Tibial nerve (tissue), 3 donors: Measurements from ENCODE around the gene CGNL1.

ENCODE experiments used
- CTCF ChIP-seq, 5 experiments: fragments of 200-600 bp in 3 of 5; fragments of 450-650 bp in 2 of 5; sonication (generic) in 3 of 5; IDR thresholded peaks; one replicate each; pipeline ENCODE4 v1.5.1; 2016 to 2019; ENCODE audit warnings: antibody characterized with exemption in 5 of 5, mild to moderate bottlenecking in 3 of 5, moderate library complexity in 2 of 5
- POLR2A ChIP-seq, 2 donors: fragments of 450-650 bp; IDR thresholded peaks; one replicate each; pipeline ENCODE4 v1.6.1; 2017; ENCODE audit warnings: antibody characterized with exemption in 2 of 2, mild to moderate bottlenecking in 2 of 2, moderate library complexity in 2 of 2

GRCh38 chr15:57460208-57460816 is 84.0 kb downstream of the CGNL1 start:
- TF ChIP-seq CTCF (IDR thresholded peaks at IDR 0.05) (no peak), POLR2A (IDR thresholded peaks at IDR 0.05) (no peak)
